22Rv1 (cell line): ENCODE data around the gene NEUROD1.

Source experiments
- ZFX ChIP-seq: fragments of 450-650 bp; IDR thresholded peaks from 2 replicates; pipeline ENCODE4 v1.6.1; 2017; ENCODE audit warnings: antibody characterized with exemption, borderline replicate concordance
- TF ChIP-seq, protein P1 (sequence below): fragments of 450-650 bp; IDR thresholded peaks from 2 replicates; pipeline ENCODE4 v1.5.1; 2017; ENCODE audit warnings: mild to moderate bottlenecking

DNA sequence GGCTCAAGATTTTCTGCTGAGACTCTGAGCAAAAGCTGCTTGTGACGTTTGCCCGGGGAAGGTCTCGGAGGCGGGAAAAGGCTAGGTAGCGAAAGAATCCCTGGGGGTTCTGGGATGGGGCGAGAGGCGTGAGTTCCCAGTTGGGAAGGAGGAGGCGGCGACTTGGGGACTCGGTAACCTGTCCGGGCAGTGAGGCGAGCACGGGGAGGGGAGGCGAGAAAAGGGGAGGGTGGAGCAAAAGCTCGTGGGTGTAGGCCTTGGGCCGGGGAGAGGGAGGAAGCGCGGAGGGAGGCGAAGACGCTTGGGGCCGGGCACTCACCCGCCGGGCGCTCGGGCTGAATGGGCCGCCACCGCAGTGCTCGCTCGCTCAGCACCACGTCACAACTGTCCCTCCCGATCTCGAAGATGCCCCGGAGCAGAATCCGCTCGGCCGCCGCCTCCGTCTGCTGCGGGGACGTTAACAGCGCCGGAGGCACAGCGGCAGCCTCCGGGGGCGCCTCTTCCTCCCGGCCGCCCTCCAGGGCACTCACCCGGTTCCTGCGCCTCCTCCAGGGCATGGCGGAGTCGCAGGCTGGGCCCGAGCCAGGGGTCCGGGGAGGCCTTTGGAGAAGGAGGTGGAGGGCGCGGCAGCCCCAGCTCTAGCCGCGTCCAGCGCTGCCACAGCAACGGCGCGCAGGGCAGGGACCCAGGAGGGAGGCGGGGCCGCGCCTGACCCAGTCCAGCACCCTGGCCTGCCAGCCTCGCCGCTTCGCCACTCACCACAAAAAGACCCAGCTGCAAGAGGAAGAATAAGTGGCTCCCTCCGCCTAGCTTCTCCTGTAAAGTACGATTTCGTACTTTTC, 23.6 kb downstream of the NEUROD1 start, which contains the start of gene CERKL:
- TF ChIP-seq, protein P1, sequence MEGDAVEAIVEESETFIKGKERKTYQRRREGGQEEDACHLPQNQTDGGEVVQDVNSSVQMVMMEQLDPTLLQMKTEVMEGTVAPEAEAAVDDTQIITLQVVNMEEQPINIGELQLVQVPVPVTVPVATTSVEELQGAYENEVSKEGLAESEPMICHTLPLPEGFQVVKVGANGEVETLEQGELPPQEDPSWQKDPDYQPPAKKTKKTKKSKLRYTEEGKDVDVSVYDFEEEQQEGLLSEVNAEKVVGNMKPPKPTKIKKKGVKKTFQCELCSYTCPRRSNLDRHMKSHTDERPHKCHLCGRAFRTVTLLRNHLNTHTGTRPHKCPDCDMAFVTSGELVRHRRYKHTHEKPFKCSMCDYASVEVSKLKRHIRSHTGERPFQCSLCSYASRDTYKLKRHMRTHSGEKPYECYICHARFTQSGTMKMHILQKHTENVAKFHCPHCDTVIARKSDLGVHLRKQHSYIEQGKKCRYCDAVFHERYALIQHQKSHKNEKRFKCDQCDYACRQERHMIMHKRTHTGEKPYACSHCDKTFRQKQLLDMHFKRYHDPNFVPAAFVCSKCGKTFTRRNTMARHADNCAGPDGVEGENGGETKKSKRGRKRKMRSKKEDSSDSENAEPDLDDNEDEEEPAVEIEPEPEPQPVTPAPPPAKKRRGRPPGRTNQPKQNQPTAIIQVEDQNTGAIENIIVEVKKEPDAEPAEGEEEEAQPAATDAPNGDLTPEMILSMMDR: peak; percentile 2; the same call in 1 of the 2 replicates
- no peak for TF ChIP-seq ZFX
